Measurements from ENCODE around the gene COL27A1.
"Not testable (repeated sequence)": the region's sequence is repeated elsewhere in the genome, so short reads cannot be mapped to it uniquely, and the experiment has no call there.

COL27A1 gene

GRCh38 chr9:114187827-114188226 lies 32.5 kb downstream of the COL27A1 start:
- no peak overlapping the region for H3K9ac ChIP-seq
- H3K4me1 ChIP-seq = peaks cover 0 to 4% (median 0%) of the 10 kb centered on the region in 10 experiments; a peak in 2 of 20 replicates
- no peaks in the 10 kb centered on the region for H3K27me3 ChIP-seq
- H3K4me3 ChIP-seq = no peak overlapping the region
- H4K20me1 ChIP-seq = peaks cover 0 to 50% (median 12%) of the 10 kb centered on the region in 11 experiments; a peak in 10 of 22 replicates
- peaks cover 10 to 45% (median 30%) of the 10 kb centered on the region in 11 experiments for H3K9me3 ChIP-seq (replicated peaks in 1 of 11)
- H3K36me3 ChIP-seq = peaks cover 69 to 100% (median 93%) of the 10 kb centered on the region in 11 experiments
- no peak for TF ChIP-seq Cebpa-rat (IDR thresholded peaks at IDR 0.05)
- H3K4me2 ChIP-seq = no peak overlapping the region
- H3K27ac ChIP-seq = no peak overlapping the region

GRCh38 chr9:114189823-114190562 lies 34.7 kb downstream of the COL27A1 start:
- H3K4me3 ChIP-seq = no peak overlapping the region
- H3K9ac ChIP-seq = no peak overlapping the region
- peaks cover 10 to 45% (median 30%) of the 10 kb centered on the region in 11 experiments for H3K9me3 ChIP-seq (replicated peaks in 1 of 11)
- H3K27me3 ChIP-seq = no peaks in the 10 kb centered on the region
- H3K4me1 ChIP-seq = peaks cover 0 to 22% (median 15%) of the 10 kb centered on the region in 10 experiments; a peak in 15 of 20 replicates
- peaks cover 0 to 42% (median 8%) of the 10 kb centered on the region in 11 experiments; a peak in 6 of 22 replicates for H4K20me1 ChIP-seq
- H3K4me2 ChIP-seq = no peak overlapping the region
- no peak overlapping the region for H3K27ac ChIP-seq
- H3K36me3 ChIP-seq = peaks cover 63 to 100% (median 91%) of the 10 kb centered on the region in 11 experiments
- TF ChIP-seq Cebpa-rat (IDR thresholded peaks at IDR 0.05) = no peak

GRCh38 chr9:114190563-114190905 lies 35.2 kb downstream of the COL27A1 start:
- H3K9me3 ChIP-seq (replicated peaks in 1 of 11) = peaks cover 10 to 45% (median 30%) of the 10 kb centered on the region in 11 experiments
- H3K4me3 ChIP-seq = no peak overlapping the region
- peaks cover 60 to 100% (median 91%) of the 10 kb centered on the region in 11 experiments for H3K36me3 ChIP-seq
- H3K4me2 ChIP-seq = no peak overlapping the region
- H3K9ac ChIP-seq = no peak overlapping the region
- H3K27me3 ChIP-seq = no peaks in the 10 kb centered on the region
- no peak for TF ChIP-seq Cebpa-rat (IDR thresholded peaks at IDR 0.05)
- no peak overlapping the region for H3K27ac ChIP-seq
- H4K20me1 ChIP-seq = peaks cover 0 to 37% (median 7%) of the 10 kb centered on the region in 11 experiments; a peak in 7 of 22 replicates
- H3K4me1 ChIP-seq = peaks cover 0 to 27% (median 20%) of the 10 kb centered on the region in 10 experiments; a peak in 16 of 20 replicates

GRCh38 chr9:114191402-114191801 lies 36.1 kb downstream of the COL27A1 start:
- peaks cover 62 to 100% (median 91%) of the 10 kb centered on the region in 11 experiments for H3K36me3 ChIP-seq
- H3K4me3 ChIP-seq = not testable (repeated sequence)

GRCh38 chr9:114192539-114192938 lies 37.2 kb downstream of the COL27A1 start:
- H3K9me3 ChIP-seq (replicated peaks in 1 of 11) = peaks cover 10 to 34% (median 30%) of the 10 kb centered on the region in 11 experiments
- H3K4me1 ChIP-seq = peaks cover 0 to 47% (median 40%) of the 10 kb centered on the region in 10 experiments; a peak in 18 of 20 replicates
- no peak overlapping the region for H3K4me2 ChIP-seq
- H3K9ac ChIP-seq = no peak overlapping the region
- no peaks in the 10 kb centered on the region for H3K27me3 ChIP-seq
- peaks cover 0 to 41% (median 12%) of the 10 kb centered on the region in 11 experiments; a peak in 12 of 22 replicates for H4K20me1 ChIP-seq
- H3K4me3 ChIP-seq = no peak overlapping the region
- no peak for TF ChIP-seq Cebpa-rat (IDR thresholded peaks at IDR 0.05)
- H3K27ac ChIP-seq = no peak overlapping the region
- peaks cover 62 to 100% (median 91%) of the 10 kb centered on the region in 11 experiments for H3K36me3 ChIP-seq

More at GRCh38 chr9:114191402-114191801, 36.1 kb downstream of the COL27A1 start:
- H3K4me1 ChIP-seq = peaks cover 0 to 36% (median 29%) of the 10 kb centered on the region in 10 experiments; a peak in 18 of 20 replicates
- peaks cover 0 to 36% (median 7%) of the 10 kb centered on the region in 11 experiments; a peak in 6 of 22 replicates for H4K20me1 ChIP-seq
- H3K9ac ChIP-seq, H3K27me3 ChIP-seq, H3K4me2 ChIP-seq, H3K27ac ChIP-seq: not testable (repeated sequence)
- H3K9me3 ChIP-seq (replicated peaks in 1 of 11) = peaks cover 10 to 45% (median 30%) of the 10 kb centered on the region in 11 experiments

GRCh38 chr9:114193090-114193489 lies 37.8 kb downstream of the COL27A1 start:
- H3K27me3 ChIP-seq = no peaks in the 10 kb centered on the region
- no peak overlapping the region for H3K9ac ChIP-seq
- 0 out of 22 replicates have a peak overlapping the region, but pooled peaks of 1 of the 11 experiments have one; percentile 0 for H3K4me2 ChIP-seq
- peaks cover 0 to 47% (median 16%) of the 10 kb centered on the region in 11 experiments; a peak in 12 of 22 replicates for H4K20me1 ChIP-seq
- H3K9me3 ChIP-seq (replicated peaks in 1 of 11) = peaks cover 10 to 29% (median 26%) of the 10 kb centered on the region in 11 experiments
- no peak for TF ChIP-seq Cebpa-rat (IDR thresholded peaks at IDR 0.05)
- H3K36me3 ChIP-seq = peaks cover 57 to 100% (median 90%) of the 10 kb centered on the region in 11 experiments
- H3K4me1 ChIP-seq = peaks cover 0 to 53% (median 45%) of the 10 kb centered on the region in 10 experiments; a peak in 18 of 20 replicates
- H3K4me3 ChIP-seq = no peak overlapping the region
- no peak overlapping the region for H3K27ac ChIP-seq

- peak overlapping the region in 4 of 11 experiments; percentile 19 to 37 (median 21); a peak in 5 of 22 replicates for H3K9ac ChIP-seq
- peak overlapping the region in 4 of 11 experiments; percentile 10 to 39 (median 22); a peak in 8 of 22 replicates for H3K27ac ChIP-seq
- no peaks in the 10 kb centered on the region for H3K27me3 ChIP-seq
- no peak overlapping the region; a peak in 1 of 20 replicates for H3K4me3 ChIP-seq
- 0 out of 22 replicates have a peak, but pooled peaks cover 0 to under 1% (median 0%) of the 10 kb centered on the region in 11 experiments for H3K9me3 ChIP-seq (replicated peaks in 1 of 11)
- H3K36me3 ChIP-seq = peaks cover 50 to 100% (median 92%) of the 10 kb centered on the region in 11 experiments
- peaks cover 0 to 60% (median 45%) of the 10 kb centered on the region in 10 experiments; a peak in 18 of 20 replicates for H3K4me1 ChIP-seq
- no peak for TF ChIP-seq Cebpa-rat (IDR thresholded peaks at IDR 0.05)
- peaks cover 0 to 50% (median 21%) of the 10 kb centered on the region in 11 experiments; a peak in 13 of 22 replicates for H4K20me1 ChIP-seq
- H3K4me2 ChIP-seq = peak overlapping the region in 9 of 11 experiments; percentile 5 to 87 (median 76); a peak in 17 of 22 replicates
Measured at GRCh38 chr9:114196117-114196516, 40.8 kb downstream of the COL27A1 start.

GRCh38 chr9:114196979-114197622 lies 41.8 kb downstream of the COL27A1 start:
- peaks cover 0 to 64% (median 48%) of the 10 kb centered on the region in 10 experiments; a peak in 18 of 20 replicates for H3K4me1 ChIP-seq
- peaks cover 0 to 57% (median 21%) of the 10 kb centered on the region in 11 experiments; a peak in 13 of 22 replicates for H4K20me1 ChIP-seq
- no peak overlapping the region for H3K4me3 ChIP-seq
- peak overlapping the region in 4 of 11 experiments; percentile 10 to 39 (median 22); a peak in 4 of 22 replicates for H3K27ac ChIP-seq
- no peaks in the 10 kb centered on the region for H3K27me3 ChIP-seq
- 0 out of 22 replicates have a peak overlapping the region, but pooled peaks of 3 of the 11 experiments have one; percentile 19 to 37 (median 20) for H3K9ac ChIP-seq
- no peak for TF ChIP-seq Cebpa-rat (IDR thresholded peaks at IDR 0.05)
- no peaks in the 10 kb centered on the region for H3K9me3 ChIP-seq (replicated peaks in 1 of 11)
- H3K4me2 ChIP-seq = peak overlapping the region in 9 of 11 experiments; percentile 5 to 87 (median 76); a peak in 19 of 22 replicates
- peaks cover 50 to 100% (median 92%) of the 10 kb centered on the region in 11 experiments; a peak in 21 of 22 replicates for H3K36me3 ChIP-seq

Data from BLaER1 treated with 17β-estradiol and CSF1 and Interleukin-3, amounts not matched to agents 10 nM and 100 nM (cell line).